Adrenal gland (tissue), 12 donors: ENCODE results near the gene B9D2. TPM values are rescaled to one million over a fixed set of nuclear protein-coding genes. Genes with fewer than 3 reads are reported as not detected.

ENCODE experiments used
- DNase-seq, 7 donors: peaks; one replicate each; pipeline ENCODE4 v3.0.0-alpha.2; 2019 to 2020
- H3K27ac ChIP-seq, 5 donors: fragments of 200-600 bp; sonication (generic) in 4 of 5; 1 replicate in 3 of 5; 2 replicates in 2 of 5; pipeline versions ENCODE4 v1.5.1 to v1.8.0; 2016 to 2020; ENCODE audit warnings: mild to moderate bottlenecking in 1 of 5
- H3K27me3 ChIP-seq: fragments of 200-600 bp; 2 replicates; pipeline ENCODE4 v1.8.0; 2021
- H3K36me3 ChIP-seq, 2 donors: fragments of 200-600 bp; replicated peaks in 1 of 2; 1 replicate in 1 of 2; 2 replicates in 1 of 2; pipeline versions ENCODE4 v1.5.1 to v1.8.0; 2018 to 2022
- H3K4me1 ChIP-seq, 2 donors: fragments of 200-600 bp; replicated peaks in 1 of 2; 1 replicate in 1 of 2; 2 replicates in 1 of 2; pipeline versions ENCODE4 v1.5.1 to v1.8.0; 2018 to 2021
- H3K4me3 ChIP-seq, 4 donors: fragments of 200-600 bp; sonication (generic) in 3 of 4; one replicate each; pipeline ENCODE4 v1.5.1; 2016 to 2018
- H3K9me3 ChIP-seq, 3 donors: fragments of 200-600 bp; sonication (generic) in 1 of 3; replicated peaks in 1 of 3; 1 replicate in 2 of 3; 2 replicates in 1 of 3; pipeline versions ENCODE4 v1.5.1 to v1.8.0; 2016 to 2021
- CTCF ChIP-seq, 6 experiments: fragments of 450-650 bp in 4 of 6; fragments of 200-600 bp in 2 of 6; sonication (generic) in 1 of 6; IDR thresholded peaks; 1 replicate in 5 of 6; 2 replicates in 1 of 6; pipeline versions ENCODE4 v1.5.1 to v1.8.0; 2016 to 2021; ENCODE audit warnings: antibody characterized with exemption in 6 of 6, mild to moderate bottlenecking in 2 of 6, moderate library complexity in 1 of 6
- POLR2A ChIP-seq, 2 donors: fragments of 450-650 bp; IDR thresholded peaks; one replicate each; pipeline ENCODE4 v1.6.1; 2017; ENCODE audit warnings: antibody characterized with exemption in 2 of 2, mild to moderate bottlenecking in 2 of 2, moderate library complexity in 1 of 2
- WGBS, 4 donors: extraction: QIAGEN DNeasy Blood & Tissue Kit in 2 of 4; methylation state at CpG; one replicate each; pipeline versions ENCODE4 v1.1.5 to v1.1.7; 2013 to 2017; 5-methylcytosine and 5-hydroxymethylcytosine counted together
- intact Hi-C, 2 donors: fragments of 100-400 bp; cut with DNase I; formaldehyde crosslinking; loops; one replicate each; pipeline versions ENCODE4 v1.14.1 to v1.15.0; 2022 to 2023
- polyA plus RNA-seq, 3 donors: library from polyadenylated mRNA; stranded (reverse); fragments of 200-250 nt in 2 of 3; fragments of 350-450 nt in 1 of 3; fragmentation: Illumina TruSeq in 1 of 3; extraction: RNeasy Lipid Tissue Mini Kit (QIAGEN cat#74804) in 1 of 3; gene quantifications; one replicate each; pipeline ENCODE4 v1.2.3, GENCODE V29; 2013 to 2014
- total RNA-seq, 9 donors: library from RNA; depleted of rRNA in 4 of 9; stranded (reverse); fragments of >200 nt in 4 of 9; fragments of 120-200 nt in 1 of 9; fragmentation: NEBNext Ultra II Directional in 1 of 9; extraction: Animal tissue kit (Norgen Biotek cat#: 25700) in 1 of 9; gene quantifications; one replicate each; pipeline versions ENCODE4 v1.1.0 to v1.2.4, GENCODE V29; 2013 to 2023
- donor health status: healthy with polysubstance abuse.
- donor health status: Bipolar disorder and iron deficiency.
- donor health status: DM: yes; HTN: yes; CAD: no.
- donor health status: DM: no; HTN: no; CAD: no.
- donor health status: DM: no; HTN: no; CAD: no.
- donor health status: DM: yes; HTN: yes; CAD: no.

The B9D2 gene
- total and polyA plus RNA-seq, 12 donors, result 2.7 to 16.8 (median 10.8) TPM

DNA sequence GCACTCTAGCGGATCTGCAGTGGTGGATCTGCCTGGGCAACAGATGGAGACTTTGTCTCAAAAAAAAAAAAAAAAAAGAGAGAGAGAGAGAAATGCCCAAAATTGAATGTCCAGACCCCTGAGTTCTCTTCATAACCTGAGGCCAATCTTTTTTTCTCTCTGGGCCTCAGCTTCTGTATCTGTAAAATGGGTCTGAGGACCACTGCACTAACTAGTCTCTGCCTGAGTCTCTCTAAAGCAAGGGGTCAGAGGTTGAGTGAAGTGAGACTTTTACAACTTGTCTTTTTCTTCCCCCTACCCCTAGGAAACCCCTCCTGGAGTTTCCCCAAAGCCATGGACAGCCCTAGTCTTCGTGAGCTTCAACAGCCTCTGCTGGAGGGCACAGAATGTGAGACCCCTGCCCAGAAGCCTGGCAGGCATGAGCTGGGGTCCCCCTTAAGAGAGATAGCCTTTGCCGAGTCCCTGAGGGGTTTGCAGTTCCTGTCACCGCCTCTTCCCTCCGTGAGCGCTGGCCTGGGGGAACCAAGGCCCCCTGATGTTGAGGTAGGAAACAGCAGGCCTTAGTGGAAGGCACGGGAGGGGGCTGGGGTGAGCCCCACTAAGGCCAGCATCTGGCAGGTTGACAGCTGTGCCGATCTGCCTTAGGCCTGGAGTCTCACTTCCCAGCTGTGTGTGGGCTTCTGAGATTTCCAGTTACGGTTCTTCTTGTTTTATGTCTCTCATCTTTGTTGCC lies 14.2 kb upstream of the B9D2 start:
- 62 to 80% (median 68%) methylated on average over 3 to 9 of the region's 9 CpGs for WGBS, 4 donors

DNA sequence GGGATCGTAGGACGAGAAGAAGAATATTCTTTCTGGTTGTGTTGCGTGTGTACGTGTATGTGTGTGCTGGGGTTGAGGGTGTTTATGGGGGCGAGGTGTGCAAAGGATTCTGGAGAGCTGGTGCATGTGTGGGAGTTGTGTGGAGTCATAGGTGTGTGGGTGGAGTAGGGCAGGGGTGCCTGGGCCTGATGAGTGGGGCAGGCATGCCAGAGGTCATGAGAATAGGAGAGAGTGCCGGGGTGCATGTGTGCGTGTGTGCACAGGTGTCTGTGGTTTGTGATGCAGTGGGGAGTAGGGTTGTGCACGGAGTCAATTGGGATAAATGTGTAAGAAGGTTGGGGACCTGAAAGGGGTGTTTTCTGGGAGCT lies 13.0 kb upstream of the B9D2 start:
- 63 to 82% (median 65%) methylated on average over 7 to 8 of the region's 8 CpGs for WGBS, 4 donors
- TF ChIP-seq CTCF (IDR thresholded peaks at IDR 0.05), result no peak
- TF ChIP-seq POLR2A (IDR thresholded peaks at IDR 0.05), result no peak

More for the DNA sequence above, 14.2 kb upstream of the B9D2 start:
- no peaks in the 10 kb centered on the region for H3K36me3 ChIP-seq
- intact Hi-C loops, result loop anchor here in 1 of 2 donors (10.0 kb wide), 1 partner anchor 47 kb away; the partner anchor contains the start of gene B3GNT8
- no peaks in the 10 kb centered on the region for H3K9me3 ChIP-seq
- peak overlapping the region in 2 of 5 donors; percentile 34 to 49 for H3K27ac ChIP-seq
- H3K4me3 ChIP-seq, result no peak overlapping the region
- no peaks in the 10 kb centered on the region for H3K27me3 ChIP-seq
- TF ChIP-seq CTCF (IDR thresholded peaks at IDR 0.05) (no peak), POLR2A (IDR thresholded peaks at IDR 0.05) (no peak)
- no peak for DNase-seq
- peaks cover 10 to 23% of the 10 kb centered on the region in 2 donors for H3K4me1 ChIP-seq

DNA sequence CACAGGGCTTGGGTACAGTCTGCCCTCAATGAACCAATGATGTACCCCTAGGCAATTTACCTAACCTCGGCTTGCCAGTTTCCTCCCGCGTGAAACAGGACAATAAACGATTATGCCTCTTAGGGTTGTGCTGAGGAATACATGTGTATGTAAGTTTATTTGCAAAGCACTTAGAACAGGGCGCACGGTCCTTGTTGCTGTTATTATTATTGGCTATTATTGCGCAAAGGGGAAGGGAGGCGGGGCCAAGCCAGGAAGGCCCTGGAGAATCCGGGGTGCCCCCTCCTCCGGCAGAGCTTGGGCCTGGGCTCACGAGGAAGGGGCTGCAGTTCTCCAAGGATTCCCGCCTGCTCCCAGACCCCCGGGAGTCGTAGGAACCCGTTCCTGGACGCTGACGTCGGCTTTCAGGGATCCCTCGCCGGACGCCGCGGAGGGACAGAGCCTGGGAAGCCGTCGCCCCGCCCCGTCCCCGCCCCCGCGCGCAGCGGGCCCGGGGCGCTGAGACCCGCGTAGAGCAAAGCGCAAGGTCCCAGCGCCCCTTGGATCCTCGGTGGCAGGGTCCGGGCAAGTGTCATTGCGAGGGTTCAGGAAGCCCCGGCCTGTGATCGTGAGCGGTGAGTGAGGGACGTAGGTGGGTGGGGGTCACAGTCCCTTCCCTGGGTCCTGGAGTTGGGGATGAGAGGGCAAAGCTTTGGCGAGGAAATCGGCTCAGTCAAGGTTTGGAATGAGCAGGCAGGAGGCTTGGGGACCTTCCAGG lies 12.5 kb upstream of the B9D2 start, which contains the start of gene TMEM91:
TSS of gene TMEM91 (plus strand) at position 293 of the 757 bp plus-strand sequence. CDS start 1,777 bp downstream, outside the sequence.
- Histone ChIP-seq H3K36me3 (no peaks in the 10 kb centered on the region), H3K27me3 (no peaks in the 10 kb centered on the region), H3K4me3 (peak within 1 kb of the TSS in 2 of 4 donors; percentile 21 to 67), H3K4me1 (peaks cover 10 to 23% of the 10 kb centered on the region in 2 donors), H3K27ac (peak within 1 kb of the TSS in 3 of 5 donors; percentile 7 to 80 (median 60)), H3K9me3 (no peaks in the 10 kb centered on the region)
- intact Hi-C loops, result loop anchor here in 1 of 2 donors (10.0 kb wide), 1 partner anchor 48 kb away; the partner anchor contains the start of gene B3GNT8
- WGBS, 4 donors, result 1 to 3% (median 2%) methylated on average over 11 to 47 of the region's 47 CpGs
- peak in 3 of 7 donors; percentile 39 to 47 (median 41) for DNase-seq
- no peak for TF ChIP-seq POLR2A (IDR thresholded peaks at IDR 0.05)
- TF ChIP-seq CTCF (IDR thresholded peaks at IDR 0.05), result no peak

More for the DNA sequence above, 13.0 kb upstream of the B9D2 start:
- peak overlapping the region in 2 of 4 donors; percentile 21 to 67 for H3K4me3 ChIP-seq
- H3K27ac ChIP-seq, result peak overlapping the region in 3 of 5 donors; percentile 7 to 80 (median 60)
- intact Hi-C loops, result loop anchor here in 1 of 2 donors (10.0 kb wide), 1 partner anchor 48 kb away; the partner anchor contains the start of gene B3GNT8
- peaks cover 10 to 23% of the 10 kb centered on the region in 2 donors for H3K4me1 ChIP-seq
- DNase-seq, result no peak
- no peaks in the 10 kb centered on the region for H3K36me3 ChIP-seq
- H3K9me3 ChIP-seq, result no peaks in the 10 kb centered on the region
- H3K27me3 ChIP-seq, result no peaks in the 10 kb centered on the region

- Histone ChIP-seq H3K27ac (peak overlapping the region in 2 of 5 donors; percentile 37 to 43), H3K27me3 (no peaks in the 10 kb centered on the region), H3K36me3 (no peaks in the 10 kb centered on the region), H3K9me3 (no peaks in the 10 kb centered on the region), H3K4me3 (no peak overlapping the region), H3K4me1 (peaks cover 10 to 23% of the 10 kb centered on the region in 2 donors)
- WGBS, 4 donors, result 15 to 29% (median 20%) methylated on average over 9 to 12 of the region's 12 CpGs
- TF ChIP-seq CTCF (IDR thresholded peaks at IDR 0.05) (no peak), POLR2A (IDR thresholded peaks at IDR 0.05) (no peak)
- peak; percentile 76 to 94 (median 89) for DNase-seq
- intact Hi-C loops, result loop anchor here in 1 of 2 donors (10.0 kb wide), 1 partner anchor 51 kb away; the partner anchor contains the start of gene B3GNT8
Measured at GRCh38 chr19:41373993-41374392, 10.0 kb upstream of the B9D2 start.
